Measurements from ENCODE around the gene PASK. TPM values are rescaled to one million over a fixed set of nuclear protein-coding genes. Genes with fewer than 3 reads are reported as not detected.

The PASK gene
- total RNA-seq, 1 donor from 2014 or later = 20.3 TPM

GRCh38 chr2:241074065-241074818 is 75.0 kb downstream of the PASK start:
- H3K9ac ChIP-seq = no peak overlapping the region
- H3K4me3 Mint-ChIP-seq = no peak overlapping the region
- DNase-seq (ENCODE audit: low spot score) = no peak
- H3K36me3 Mint-ChIP-seq = peaks cover 2% of the 10 kb centered on the region
- no peak overlapping the region for H2AFZ ChIP-seq (replicated peaks)
- no peaks in the 10 kb centered on the region for H3K79me2 ChIP-seq (ENCODE audit: low read depth)
- peaks cover 5% of the 10 kb centered on the region for H3K4me1 Mint-ChIP-seq
- H3K4me3 ChIP-seq = no peak overlapping the region
- no peaks in the 10 kb centered on the region for H3F3A ChIP-seq (ENCODE audit: low read depth)
- H3K36me3 ChIP-seq = no peaks in the 10 kb centered on the region
- TF ChIP-seq EZH2phosphoT487 (IDR thresholded peaks at IDR 0.05) (no peak), EZH2 (IDR thresholded peaks at IDR 0.05) (no peak), CTCF (IDR thresholded peaks at IDR 0.05) (no peak)
- H3K9me3 Mint-ChIP-seq = no peaks in the 10 kb centered on the region
- no peaks in the 10 kb centered on the region for H3K9me3 ChIP-seq (ENCODE audit: low read depth)
- H3K27me3 Mint-ChIP-seq (ENCODE audit: insufficient read depth, low read depth) = peaks cover 5% of the 10 kb centered on the region
- no peaks in the 10 kb centered on the region for H3K4me1 ChIP-seq
- H4K20me1 ChIP-seq (ENCODE audit: low read depth) = no peaks in the 10 kb centered on the region
- H3K27me3 ChIP-seq = no peaks in the 10 kb centered on the region
- peak overlapping the region; percentile 33 for H3K27ac Mint-ChIP-seq
- H3K4me2 ChIP-seq = no peak overlapping the region
- H3K27ac ChIP-seq = no peak overlapping the region

GRCh38 chr2:241073166-241074064 is 75.9 kb downstream of the PASK start:
- no peaks in the 10 kb centered on the region for H3F3A ChIP-seq (ENCODE audit: low read depth)
- no peak overlapping the region for H2AFZ ChIP-seq (replicated peaks)
- no peak overlapping the region for H3K4me2 ChIP-seq
- no peaks in the 10 kb centered on the region for H3K9me3 ChIP-seq (ENCODE audit: low read depth)
- peaks cover 5% of the 10 kb centered on the region for H3K27me3 Mint-ChIP-seq (ENCODE audit: insufficient read depth, low read depth)
- H3K9ac ChIP-seq = no peak overlapping the region
- no peak overlapping the region for H3K4me3 ChIP-seq
- H3K4me3 Mint-ChIP-seq = no peak overlapping the region
- peaks cover 2% of the 10 kb centered on the region for H3K36me3 Mint-ChIP-seq
- DNase-seq (ENCODE audit: low spot score) = no peak
- no peaks in the 10 kb centered on the region for H4K20me1 ChIP-seq (ENCODE audit: low read depth)
- H3K27me3 ChIP-seq = no peaks in the 10 kb centered on the region
- no peaks in the 10 kb centered on the region for H3K9me3 Mint-ChIP-seq
- H3K27ac Mint-ChIP-seq = peak overlapping the region; percentile 33
- TF ChIP-seq CTCF (IDR thresholded peaks at IDR 0.05) (no peak), EZH2 (IDR thresholded peaks at IDR 0.05) (no peak), EZH2phosphoT487 (IDR thresholded peaks at IDR 0.05) (no peak)
- H3K79me2 ChIP-seq (ENCODE audit: low read depth) = no peaks in the 10 kb centered on the region
- H3K27ac ChIP-seq = no peak overlapping the region
- H3K4me1 Mint-ChIP-seq = peaks cover 5% of the 10 kb centered on the region
- H3K36me3 ChIP-seq = no peaks in the 10 kb centered on the region
- H3K4me1 ChIP-seq = no peaks in the 10 kb centered on the region

- Mint-ChIP-seq H3K27me3 (ENCODE audit: insufficient read depth, low read depth) (peaks cover 6% of the 10 kb centered on the region), H3K4me3 (no peak overlapping the region), H3K4me1 (peaks cover 5% of the 10 kb centered on the region), H3K36me3 (peaks cover 2% of the 10 kb centered on the region), H3K27ac (peak overlapping the region; percentile 53), H3K9me3 (no peaks in the 10 kb centered on the region)
- Histone ChIP-seq H2AFZ (replicated peaks) (no peak overlapping the region), H3K27ac (no peak overlapping the region), H4K20me1 (ENCODE audit: low read depth) (peaks cover under 1% of the 10 kb centered on the region), H3K27me3 (no peaks in the 10 kb centered on the region), H3K4me2 (no peak overlapping the region), H3K9me3 (ENCODE audit: low read depth) (no peaks in the 10 kb centered on the region), H3F3A (ENCODE audit: low read depth) (no peaks in the 10 kb centered on the region), H3K9ac (no peak overlapping the region), H3K79me2 (ENCODE audit: low read depth) (no peaks in the 10 kb centered on the region), H3K36me3 (no peaks in the 10 kb centered on the region), H3K4me1 (no peaks in the 10 kb centered on the region), H3K4me3 (no peak overlapping the region)
- TF ChIP-seq EZH2phosphoT487 (IDR thresholded peaks at IDR 0.05) (no peak), CTCF (IDR thresholded peaks at IDR 0.05) (no peak), EZH2 (IDR thresholded peaks at IDR 0.05) (no peak)
- no peak for DNase-seq (ENCODE audit: low spot score)
Observed at GRCh38 chr2:241072553-241073165, 76.6 kb downstream of the PASK start.

Measured in neural progenitor cell (in vitro differentiated cells).